GM18505 (cell line): Measurements from ENCODE around the gene NIPBL.

ENCODE experiments used
- ATAC-seq: cut with Tn5 transposase; IDR thresholded peaks from one replicate; pipeline ENCODE4 v1.9.1; 2021; ENCODE audit not compliant: unreplicated experiment
- POLR2A ChIP-seq: IDR thresholded peaks from 4 replicates; pipeline ENCODE4 v1.6.1; 2011; ENCODE audit warnings: borderline replicate concordance; ENCODE audit not compliant: insufficient read depth, insufficient read length; ENCODE audit errors: extremely low read depth

Gene NIPBL

DNA sequence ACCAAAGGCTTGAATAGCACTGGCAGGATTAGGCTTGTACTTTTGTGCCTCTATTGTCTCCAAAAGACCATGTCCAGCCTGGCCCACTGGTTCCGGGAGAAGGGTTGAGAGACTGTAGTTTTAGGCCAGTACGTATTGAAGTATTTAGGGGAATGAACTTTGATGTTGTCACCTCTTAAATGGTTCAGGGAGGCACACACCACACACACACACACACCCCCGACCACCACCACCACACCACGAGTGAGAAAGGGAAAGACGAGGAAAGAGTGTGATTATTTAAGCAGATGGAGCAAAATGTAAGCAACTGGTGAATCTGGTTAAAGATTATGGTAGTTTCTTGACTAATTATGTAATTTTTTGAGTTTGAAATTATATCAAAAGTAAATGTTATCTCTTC, 61.6 kb downstream of the NIPBL start:
- ATAC-seq, result no peak

DNA sequence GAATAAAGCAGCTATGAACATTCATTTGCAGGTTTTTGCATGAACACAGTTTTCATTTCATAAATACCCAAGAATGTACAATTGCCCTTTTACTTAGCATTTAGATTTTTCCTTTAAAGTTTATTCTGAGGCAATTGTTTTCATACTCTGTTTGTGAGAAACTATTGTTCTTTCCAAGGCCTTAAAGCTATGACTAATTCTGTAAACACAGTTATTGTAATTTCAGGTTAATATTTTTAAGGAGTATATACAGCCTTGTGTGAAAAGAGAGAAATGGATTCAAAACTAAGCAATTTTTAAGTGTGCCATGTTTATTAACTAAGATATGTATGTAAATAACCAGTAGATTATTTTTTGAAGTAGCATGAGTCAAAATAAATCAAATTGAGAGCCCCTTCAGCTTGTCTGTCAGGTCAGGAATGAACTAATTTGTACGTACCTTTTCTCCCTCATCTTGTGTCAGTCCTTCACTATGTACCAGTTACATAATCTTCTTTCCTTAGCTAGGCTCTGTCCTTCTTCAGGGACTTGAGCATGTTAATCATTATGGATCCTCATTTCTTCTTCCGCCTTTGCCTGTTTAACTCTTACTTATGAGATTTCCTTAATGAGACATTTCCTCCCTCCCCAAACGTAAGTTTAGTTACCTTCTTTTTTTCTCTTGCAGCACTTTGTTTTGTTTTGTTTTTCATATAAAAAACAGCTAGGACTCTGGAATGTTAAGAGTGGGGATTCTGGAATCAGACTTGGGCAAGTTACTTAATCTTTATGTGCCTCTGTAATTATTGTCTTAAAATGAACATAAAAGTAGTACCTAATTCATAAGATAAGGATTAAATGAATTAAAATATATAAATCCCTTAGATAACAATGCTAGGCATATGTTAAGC, 63.6 kb downstream of the NIPBL start:
- no peak for ATAC-seq

More for the DNA sequence above, 61.6 kb downstream of the NIPBL start:
- no peak for TF ChIP-seq POLR2A

DNA sequence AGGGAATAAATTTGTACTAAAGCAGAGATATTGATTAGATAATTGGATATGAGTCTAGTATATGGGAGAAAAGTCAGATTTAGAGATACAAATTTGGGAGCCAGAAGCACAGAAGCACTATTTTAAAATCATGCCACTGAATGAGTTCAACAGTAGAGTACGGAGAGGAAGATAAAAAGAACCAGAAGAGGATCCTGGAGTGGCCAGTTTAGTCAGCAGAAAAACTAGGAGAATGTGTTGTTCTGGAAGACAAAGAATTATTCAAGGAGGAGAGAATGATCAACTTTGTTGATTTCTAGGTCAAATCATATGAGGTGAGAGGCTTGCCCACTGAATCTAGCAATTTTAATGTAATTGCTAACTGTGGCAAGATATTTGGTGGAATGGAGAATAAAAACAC, 67.0 kb downstream of the NIPBL start:
- ATAC-seq, result no peak
- no peak for TF ChIP-seq POLR2A

More for the DNA sequence above, 63.6 kb downstream of the NIPBL start:
- no peak for TF ChIP-seq POLR2A

DNA sequence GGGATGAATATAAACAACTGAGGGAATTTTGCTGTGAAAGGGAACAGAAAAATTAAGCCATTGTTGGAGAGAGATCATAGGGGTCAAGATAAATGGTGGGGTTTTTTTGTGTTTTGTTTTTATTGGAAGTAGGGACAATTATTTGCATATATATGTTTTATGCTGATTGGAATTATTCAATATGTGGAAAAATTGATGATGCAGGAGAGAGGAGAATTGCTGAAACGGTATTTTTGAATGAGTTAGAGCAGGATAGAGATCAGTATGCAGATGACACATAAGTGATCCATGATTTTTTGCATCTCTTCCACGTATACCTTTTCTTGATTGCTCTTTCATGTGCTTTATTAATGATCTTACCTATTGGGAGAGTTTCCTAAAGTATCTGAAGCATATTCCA, 67.5 kb downstream of the NIPBL start:
- TF ChIP-seq POLR2A, result no peak
- ATAC-seq, result no peak

DNA sequence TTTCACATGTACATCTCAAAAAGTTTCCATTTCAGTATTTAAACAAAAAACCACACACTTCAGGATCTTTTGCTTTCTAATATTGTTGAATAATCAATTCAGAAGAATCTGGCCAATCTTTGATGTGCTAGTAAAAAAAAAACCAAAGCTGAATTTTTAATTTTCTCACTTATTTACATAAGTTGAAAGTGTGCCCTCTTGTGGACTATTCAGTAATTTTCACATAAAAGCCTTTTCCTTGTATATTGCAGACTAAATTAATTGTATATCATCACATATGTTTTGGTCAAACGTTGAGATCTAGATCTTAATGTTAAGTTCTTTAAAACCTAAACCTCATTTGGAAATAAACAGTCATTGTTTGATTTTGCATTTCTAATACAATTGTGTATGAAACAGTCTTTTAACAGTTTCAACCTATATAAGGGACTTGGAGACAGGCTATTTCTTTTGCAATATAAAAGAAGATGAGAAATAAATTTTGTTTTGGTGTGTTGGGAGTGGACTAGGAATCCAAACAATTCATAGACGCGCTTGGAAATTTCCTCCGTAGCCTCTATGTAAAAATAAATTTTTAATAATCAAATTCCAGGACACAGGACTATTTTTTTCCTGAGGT, 68.1 kb downstream of the NIPBL start:
- TF ChIP-seq POLR2A, result no peak
- no peak for ATAC-seq

DNA sequence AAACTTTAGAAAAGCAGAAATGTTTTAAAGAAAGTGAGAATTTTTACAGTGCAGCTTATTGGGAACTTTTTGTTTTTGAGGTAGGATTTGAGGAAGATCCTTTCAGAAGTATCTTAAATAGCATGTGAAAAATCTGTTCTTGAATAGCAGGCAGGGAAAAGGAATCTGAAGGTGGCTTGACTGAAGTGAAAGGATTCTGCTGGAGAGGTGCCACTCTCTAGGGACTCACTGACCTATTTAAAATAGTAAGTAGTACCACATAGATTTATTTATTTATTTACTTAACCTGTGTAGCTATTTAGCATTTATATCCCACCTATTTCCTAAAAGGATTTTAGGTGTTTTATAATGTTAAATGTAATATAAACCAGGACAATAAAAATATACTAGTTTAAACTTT, 69.1 kb downstream of the NIPBL start:
- ATAC-seq, result no peak
- TF ChIP-seq POLR2A, result no peak

DNA sequence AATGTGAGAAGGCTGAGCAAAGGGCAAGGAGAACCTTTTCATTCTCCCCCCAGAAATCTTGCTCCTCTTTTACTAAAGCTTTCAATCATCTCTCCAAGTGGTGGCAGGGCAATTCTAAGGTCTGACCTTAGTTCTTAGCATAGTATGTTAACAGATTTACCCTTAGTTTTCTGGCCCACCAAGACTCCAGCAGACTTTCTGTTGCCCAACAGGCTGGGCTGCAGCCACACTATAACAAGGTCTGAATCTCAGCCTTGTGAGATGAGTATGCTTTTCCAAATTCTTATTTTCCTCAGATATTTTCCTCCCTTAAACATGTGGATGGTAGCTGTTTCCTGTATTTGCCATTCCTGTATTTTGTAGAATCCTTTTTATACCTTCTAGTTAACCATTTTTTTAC, 69.5 kb downstream of the NIPBL start:
- TF ChIP-seq POLR2A, result no peak
- no peak for ATAC-seq

DNA sequence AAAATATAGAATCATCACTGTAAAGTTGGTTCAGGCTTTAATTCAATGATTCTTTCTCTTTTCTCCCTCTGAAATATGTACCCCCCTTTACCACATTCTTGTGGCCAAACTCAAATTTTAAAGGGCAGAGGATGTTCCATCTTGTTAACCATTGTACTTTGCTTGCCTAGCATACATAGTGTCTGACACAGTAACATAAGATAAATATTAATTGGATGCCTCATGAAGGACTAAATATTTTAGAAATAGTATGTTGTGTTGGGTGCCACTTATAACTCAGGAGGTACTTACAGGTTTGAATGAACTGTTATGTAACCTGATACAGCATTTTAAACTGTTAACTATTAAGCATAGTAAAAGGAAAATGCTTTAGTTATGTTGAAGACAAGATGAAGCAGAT, 71.5 kb downstream of the NIPBL start:
- TF ChIP-seq POLR2A, result no peak
- ATAC-seq, result no peak

DNA sequence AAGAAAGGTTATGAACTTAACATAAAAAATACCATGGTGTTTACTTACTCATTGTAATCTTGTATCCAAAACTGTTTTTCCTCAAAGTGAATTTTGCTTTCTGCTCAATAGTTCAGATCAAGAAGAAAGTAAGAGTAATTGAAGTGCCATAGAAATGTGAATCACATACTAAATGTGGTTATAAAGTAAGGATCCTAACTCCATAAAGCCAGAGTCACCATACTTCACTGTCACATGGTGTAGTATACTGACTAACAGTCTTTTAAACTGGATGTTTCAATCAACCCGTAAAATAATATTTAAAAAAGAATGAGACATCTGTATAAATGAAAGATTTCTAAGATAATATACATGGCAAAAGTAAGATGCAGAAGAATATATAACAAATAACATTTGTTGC, 72.1 kb downstream of the NIPBL start:
- no peak for ATAC-seq

DNA sequence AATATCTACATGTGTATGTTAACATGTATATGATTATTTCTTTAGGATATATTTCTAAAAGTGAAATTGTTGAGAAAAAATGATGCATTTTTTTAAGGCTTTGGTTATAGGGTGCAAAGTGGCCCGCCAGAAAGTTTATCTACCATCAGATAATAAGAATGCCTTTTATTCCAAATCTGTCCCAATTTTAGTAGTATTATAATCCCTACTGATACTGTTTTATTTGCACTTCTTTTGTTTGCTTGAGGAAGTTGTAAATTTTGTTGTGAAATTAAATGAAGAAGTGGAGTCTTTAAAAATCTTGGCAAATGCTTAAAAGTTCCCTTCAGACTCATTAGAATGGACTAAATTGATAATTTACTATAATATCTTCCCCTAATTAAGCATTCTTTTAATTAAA, 73.0 kb downstream of the NIPBL start:
- no peak for ATAC-seq
- no peak for TF ChIP-seq POLR2A

More for the DNA sequence above, 72.1 kb downstream of the NIPBL start:
- TF ChIP-seq POLR2A, result no peak

DNA sequence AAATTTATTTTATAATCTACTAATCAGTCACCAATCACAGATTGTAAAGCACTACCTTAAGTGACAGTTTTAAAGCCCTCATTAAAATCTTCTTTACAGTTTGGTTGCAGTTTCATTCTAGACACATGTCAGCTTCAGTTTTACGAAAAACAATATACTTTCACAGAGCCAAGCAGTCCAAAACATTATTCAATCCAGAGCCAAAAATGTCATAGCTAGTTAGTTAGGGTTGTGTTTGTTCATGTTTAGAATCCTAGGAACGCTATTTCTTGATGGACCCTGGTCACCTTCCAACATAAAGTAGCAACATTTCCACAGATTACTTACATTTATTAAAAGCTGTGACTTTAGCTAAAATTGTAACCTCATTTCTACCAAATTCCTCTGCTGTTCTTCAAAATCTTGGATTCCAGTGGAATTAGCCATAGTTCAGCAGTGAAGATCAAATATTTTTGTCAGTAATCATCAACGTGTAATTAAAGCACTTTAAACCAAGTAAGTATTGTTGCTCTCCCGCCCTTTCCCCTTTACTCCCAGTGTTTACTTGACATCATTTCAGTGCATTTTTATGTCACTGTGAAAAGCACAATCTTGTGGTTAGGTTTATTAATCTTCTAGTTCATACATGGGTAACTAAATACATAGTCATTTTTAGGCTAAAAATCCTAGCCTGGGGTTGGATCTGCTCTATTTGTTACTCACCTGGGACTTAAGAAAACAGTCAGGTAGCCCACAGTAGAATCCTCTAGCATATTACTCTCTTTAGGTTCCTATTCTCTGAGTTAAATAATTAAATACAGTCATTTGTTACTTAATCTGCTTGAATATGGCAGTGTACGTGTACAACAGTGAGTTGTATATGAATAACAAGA, 74.3 kb downstream of the NIPBL start:
- TF ChIP-seq POLR2A, result no peak
- no peak for ATAC-seq

DNA sequence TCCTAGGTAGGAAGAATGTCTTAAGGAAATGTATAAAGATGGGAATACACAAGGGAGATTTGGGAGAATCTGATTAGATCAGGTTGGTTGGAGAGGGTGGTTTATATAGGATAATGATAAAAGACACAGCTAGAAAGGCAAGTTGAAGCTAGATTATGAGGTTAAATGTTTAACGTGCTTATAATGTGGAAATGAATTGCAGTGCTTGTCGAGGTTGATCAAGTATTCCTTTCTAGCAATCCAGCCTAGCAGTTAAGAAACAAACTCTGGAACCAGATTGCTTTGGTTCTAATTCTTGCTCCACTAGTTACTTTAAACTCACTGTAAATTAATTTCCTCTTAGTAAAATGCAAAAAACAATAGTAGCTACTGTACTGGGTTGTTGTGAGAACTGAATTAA, 76.5 kb downstream of the NIPBL start:
- ATAC-seq, result no peak
- no peak for TF ChIP-seq POLR2A

DNA sequence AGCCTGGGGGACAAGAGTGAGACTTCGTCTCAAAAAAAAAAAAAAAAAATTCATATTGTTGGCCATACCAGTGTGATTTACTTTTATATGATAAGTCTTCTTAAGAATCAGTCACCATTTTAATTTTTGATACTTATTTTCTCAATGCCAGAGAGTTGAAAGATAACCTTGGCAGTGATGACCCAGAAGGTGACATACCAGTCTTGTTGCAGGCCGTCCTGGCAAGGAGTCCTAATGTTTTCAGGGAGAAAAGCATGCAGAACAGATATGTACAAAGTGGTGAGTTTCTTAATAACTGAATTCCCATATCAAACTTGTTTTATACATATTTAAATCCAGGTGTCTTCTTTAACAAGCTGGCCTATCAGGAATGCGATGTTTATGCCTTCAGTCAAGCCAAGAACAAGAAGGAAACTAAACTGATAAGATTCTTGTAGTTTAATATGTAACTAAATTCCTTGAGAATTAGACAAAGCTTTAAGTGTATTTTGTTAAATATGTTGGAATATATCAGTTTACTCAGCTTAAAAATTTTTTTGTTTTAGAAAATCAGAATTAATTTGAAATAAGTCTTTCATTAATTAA, 81.5 kb downstream of the NIPBL start:
- TF ChIP-seq POLR2A, result no peak
- no peak for ATAC-seq

DNA sequence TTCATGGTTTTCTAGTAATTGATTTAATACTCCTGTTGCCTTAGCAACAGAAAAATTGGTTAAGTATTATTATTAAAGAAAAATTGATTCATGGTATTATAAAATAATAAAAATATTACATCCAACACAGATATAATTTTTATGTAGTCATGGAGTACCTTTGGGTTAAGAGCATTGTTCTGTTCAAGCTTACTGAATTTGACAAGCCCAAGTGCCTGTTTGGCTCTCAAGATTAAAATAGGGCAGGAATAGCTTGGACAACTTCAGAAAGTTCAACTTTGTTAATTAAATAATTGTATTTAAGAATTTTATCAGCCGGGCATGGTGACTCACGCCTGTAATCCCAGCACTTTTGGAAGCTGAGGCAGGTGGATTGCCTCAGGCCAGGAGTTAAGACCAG, 82.0 kb downstream of the NIPBL start:
- TF ChIP-seq POLR2A, result no peak
- no peak for ATAC-seq

DNA sequence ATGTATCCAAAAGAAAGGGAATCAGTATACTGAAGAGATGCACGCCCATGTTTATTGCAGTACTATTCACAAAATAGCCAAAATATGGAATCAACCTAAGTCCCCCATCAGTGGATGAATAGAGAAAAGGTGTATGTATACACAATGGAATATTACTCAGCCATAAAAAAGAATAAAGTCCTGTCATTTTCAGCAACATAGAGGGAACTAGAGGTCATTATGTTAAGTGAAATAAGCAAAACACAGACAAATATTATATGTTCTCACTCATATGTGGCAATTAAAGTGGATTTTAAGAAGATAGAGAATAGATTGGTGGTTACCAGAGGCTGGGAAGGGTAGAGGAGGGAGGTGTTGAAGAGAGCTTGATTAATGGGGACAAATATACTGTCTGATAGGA, 88.6 kb downstream of the NIPBL start:
- TF ChIP-seq POLR2A, result no peak
- no peak for ATAC-seq
